ENCODE measurements around the gene ACADVL. TPM values are rescaled to one million over a fixed set of nuclear protein-coding genes. Genes with fewer than 3 reads are reported as not detected.

The ACADVL gene
- total and polyA plus RNA-seq, 4 donors: 185 to 1,301 (median 1,109) TPM

DNA sequence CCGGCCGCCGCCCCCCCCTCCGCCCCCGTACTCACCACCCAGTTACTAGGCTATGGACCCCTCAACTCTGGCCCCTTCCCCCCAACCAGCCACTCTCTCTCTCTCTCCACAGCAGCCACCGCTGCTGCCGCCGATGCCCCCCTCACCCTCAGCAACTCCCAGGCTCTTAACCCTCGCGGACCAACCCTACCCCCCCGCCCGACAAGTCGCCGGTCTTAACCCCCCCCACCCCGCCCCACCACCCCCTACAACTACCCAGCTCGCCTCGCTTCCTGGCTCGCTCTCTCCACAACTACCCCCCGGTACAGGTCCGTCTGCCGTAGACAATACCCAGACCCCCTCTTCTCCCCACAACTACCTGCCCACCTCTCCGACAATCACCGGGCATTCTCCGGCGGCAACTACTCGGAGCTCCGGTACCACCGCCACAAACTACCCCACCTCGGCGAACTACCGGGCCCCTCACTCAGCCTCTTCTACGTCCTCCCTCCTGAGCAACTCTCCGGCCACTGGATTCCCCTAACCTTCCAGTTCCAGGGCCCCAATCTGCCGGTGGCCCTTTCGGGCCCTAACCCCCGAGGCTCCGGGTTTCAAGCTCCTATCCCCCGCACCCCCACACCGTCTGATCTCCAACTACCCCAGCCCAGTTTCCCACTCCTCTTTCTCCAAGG, 18.8 kb downstream of the ACADVL start (continued):
- TF ChIP-seq JUND (IDR thresholded peaks at IDR 0.05) (no peak), RXRA (IDR thresholded peaks at IDR 0.05) (no peak)

DNA sequence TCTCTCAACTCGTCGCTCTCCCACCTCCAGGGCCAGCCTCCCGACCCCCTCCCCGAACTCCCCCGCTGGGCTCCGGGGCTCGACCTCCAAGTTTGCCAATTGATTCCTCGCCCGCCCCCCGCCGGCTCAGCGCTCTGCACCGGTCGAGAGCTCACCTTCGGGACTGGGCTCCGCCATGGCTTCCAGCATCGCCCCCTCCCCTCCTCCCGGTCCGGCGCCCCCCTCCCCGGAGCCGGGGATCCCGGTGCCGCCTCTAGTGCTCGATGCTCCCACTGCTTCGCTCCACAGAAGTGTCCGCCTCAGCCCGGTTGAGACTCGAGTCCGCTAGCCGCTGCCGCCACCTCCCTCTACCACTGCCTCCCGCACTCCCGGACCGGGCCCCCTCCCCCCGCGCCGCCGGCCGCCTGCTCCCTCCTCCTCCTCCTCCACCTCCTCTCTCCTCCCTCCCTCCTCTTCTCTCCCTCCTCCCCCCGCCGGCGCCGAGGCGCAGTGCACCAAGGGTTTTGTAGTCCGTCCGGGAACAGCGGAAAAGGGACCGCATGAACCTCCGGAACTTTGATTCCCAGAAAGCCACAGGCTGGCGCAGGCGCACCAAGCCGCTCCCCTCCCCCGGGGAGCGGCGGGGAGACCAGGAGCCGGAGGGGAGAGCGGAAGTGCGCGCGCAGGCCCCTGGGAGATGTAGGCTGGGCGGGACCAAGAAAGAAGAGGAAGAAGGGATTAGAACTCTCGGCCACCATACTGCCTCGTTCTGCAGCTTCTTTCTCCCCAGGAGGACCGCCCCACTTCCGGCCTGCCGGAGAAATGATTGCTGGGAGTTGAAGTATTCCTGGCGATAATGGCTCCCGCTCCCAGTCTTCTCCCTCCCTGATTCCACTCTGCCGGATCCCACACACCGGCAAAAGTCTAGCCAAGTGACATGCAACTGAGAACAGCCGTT, 19.6 kb downstream of the ACADVL start, which contains the start of gene PHF23:
Gene PHF23, minus strand, starts transcription at position 367 of the 937 bp plus-strand sequence. Its CDS starts 178 bp downstream, at position 189.
- TF ChIP-seq EGR1 (IDR thresholded peaks at IDR 0.05; ENCODE audit: low read depth in 2 of 2) (peak; percentile 65 to 77), JUND (IDR thresholded peaks at IDR 0.05) (peak in 1 of 2 donors; percentile 54), TAF1 (conservative IDR thresholded peaks at IDR 0.05) (peak; percentile 61), NR2F2 (IDR thresholded peaks at IDR 0.05) (peak; percentile 60), CTCF (IDR thresholded peaks at IDR 0.05; ENCODE audit: low read depth, low read length, missing input control) (peak; percentile 15), FOXA2 (IDR thresholded peaks at IDR 0.05) (no peak), GABPA (IDR thresholded peaks at IDR 0.05 in 1 of 2, conservative IDR thresholded peaks at IDR 0.05 in 1 of 2) (peak; percentile 81 to 97), YY1 (IDR thresholded peaks at IDR 0.05) (peak; percentile 98), RXRA (IDR thresholded peaks at IDR 0.05) (peak; percentile 55 to 56), RAD21 (IDR thresholded peaks at IDR 0.05) (peak; percentile 37 to 51), HNF4G (IDR thresholded peaks at IDR 0.05) (no peak), SP1 (IDR thresholded peaks at IDR 0.05) (peak; percentile 91), HNF4A (conservative IDR thresholded peaks at IDR 0.05) (peak; percentile 19 to 51), FOXA1 (IDR thresholded peaks at IDR 0.05) (peak; percentile 8)
- TF ChIP-seq, protein P1, sequence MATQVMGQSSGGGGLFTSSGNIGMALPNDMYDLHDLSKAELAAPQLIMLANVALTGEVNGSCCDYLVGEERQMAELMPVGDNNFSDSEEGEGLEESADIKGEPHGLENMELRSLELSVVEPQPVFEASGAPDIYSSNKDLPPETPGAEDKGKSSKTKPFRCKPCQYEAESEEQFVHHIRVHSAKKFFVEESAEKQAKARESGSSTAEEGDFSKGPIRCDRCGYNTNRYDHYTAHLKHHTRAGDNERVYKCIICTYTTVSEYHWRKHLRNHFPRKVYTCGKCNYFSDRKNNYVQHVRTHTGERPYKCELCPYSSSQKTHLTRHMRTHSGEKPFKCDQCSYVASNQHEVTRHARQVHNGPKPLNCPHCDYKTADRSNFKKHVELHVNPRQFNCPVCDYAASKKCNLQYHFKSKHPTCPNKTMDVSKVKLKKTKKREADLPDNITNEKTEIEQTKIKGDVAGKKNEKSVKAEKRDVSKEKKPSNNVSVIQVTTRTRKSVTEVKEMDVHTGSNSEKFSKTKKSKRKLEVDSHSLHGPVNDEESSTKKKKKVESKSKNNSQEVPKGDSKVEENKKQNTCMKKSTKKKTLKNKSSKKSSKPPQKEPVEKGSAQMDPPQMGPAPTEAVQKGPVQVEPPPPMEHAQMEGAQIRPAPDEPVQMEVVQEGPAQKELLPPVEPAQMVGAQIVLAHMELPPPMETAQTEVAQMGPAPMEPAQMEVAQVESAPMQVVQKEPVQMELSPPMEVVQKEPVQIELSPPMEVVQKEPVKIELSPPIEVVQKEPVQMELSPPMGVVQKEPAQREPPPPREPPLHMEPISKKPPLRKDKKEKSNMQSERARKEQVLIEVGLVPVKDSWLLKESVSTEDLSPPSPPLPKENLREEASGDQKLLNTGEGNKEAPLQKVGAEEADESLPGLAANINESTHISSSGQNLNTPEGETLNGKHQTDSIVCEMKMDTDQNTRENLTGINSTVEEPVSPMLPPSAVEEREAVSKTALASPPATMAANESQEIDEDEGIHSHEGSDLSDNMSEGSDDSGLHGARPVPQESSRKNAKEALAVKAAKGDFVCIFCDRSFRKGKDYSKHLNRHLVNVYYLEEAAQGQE (IDR thresholded peaks at IDR 0.05): peak; percentile 55
- TF ChIP-seq, protein P2, sequence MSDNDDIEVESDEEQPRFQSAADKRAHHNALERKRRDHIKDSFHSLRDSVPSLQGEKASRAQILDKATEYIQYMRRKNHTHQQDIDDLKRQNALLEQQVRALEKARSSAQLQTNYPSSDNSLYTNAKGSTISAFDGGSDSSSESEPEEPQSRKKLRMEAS (IDR thresholded peaks at IDR 0.05): peak; percentile 45
- TF ChIP-seq, protein P3, sequence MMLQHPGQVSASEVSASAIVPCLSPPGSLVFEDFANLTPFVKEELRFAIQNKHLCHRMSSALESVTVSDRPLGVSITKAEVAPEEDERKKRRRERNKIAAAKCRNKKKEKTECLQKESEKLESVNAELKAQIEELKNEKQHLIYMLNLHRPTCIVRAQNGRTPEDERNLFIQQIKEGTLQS (IDR thresholded peaks at IDR 0.05): no peak
- TF ChIP-seq, protein P4, sequence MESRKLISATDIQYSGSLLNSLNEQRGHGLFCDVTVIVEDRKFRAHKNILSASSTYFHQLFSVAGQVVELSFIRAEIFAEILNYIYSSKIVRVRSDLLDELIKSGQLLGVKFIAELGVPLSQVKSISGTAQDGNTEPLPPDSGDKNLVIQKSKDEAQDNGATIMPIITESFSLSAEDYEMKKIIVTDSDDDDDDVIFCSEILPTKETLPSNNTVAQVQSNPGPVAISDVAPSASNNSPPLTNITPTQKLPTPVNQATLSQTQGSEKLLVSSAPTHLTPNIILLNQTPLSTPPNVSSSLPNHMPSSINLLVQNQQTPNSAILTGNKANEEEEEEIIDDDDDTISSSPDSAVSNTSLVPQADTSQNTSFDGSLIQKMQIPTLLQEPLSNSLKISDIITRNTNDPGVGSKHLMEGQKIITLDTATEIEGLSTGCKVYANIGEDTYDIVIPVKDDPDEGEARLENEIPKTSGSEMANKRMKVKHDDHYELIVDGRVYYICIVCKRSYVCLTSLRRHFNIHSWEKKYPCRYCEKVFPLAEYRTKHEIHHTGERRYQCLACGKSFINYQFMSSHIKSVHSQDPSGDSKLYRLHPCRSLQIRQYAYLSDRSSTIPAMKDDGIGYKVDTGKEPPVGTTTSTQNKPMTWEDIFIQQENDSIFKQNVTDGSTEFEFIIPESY (IDR thresholded peaks at IDR 0.05): peak; percentile 95
- H3K4me1 ChIP-seq (ENCODE audit: control insufficient read depth in 4 of 4, insufficient read depth in 4 of 4, low read length in 3 of 4): peaks cover 2 to 59% (median 44%) of the 10 kb centered on the region in 4 donors
- peak within 1 kb of the TSS; percentile 98 to 99 for H3K27ac ChIP-seq (ENCODE audit: low read depth in 1 of 2, low read length in 2 of 2)
- under 1% methylated on average over 72 of the region's 72 CpGs for WGBS
- H3K27me3 ChIP-seq (ENCODE audit: control insufficient read depth in 4 of 4, insufficient read depth in 4 of 4, low read length in 3 of 4): no peaks in the 10 kb centered on the region
- H3K9me3 ChIP-seq (ENCODE audit: control insufficient read depth in 4 of 4, low read length in 3 of 4): no peaks in the 10 kb centered on the region
- peak within 1 kb of the TSS; percentile 88 to 94 (median 90) for H3K4me3 ChIP-seq (ENCODE audit: low read depth in 1 of 3, low read length in 3 of 3)
- peak within 1 kb of the TSS; percentile 88 to 89 for H3K9ac ChIP-seq (ENCODE audit: low read depth in 1 of 2, low read length in 2 of 2)
- H3K36me3 ChIP-seq (ENCODE audit: control insufficient read depth in 4 of 4, insufficient read depth in 3 of 4, low read depth in 1 of 4, low read length in 3 of 4): peaks cover 7 to 27% (median 17%) of the 10 kb centered on the region in 4 donors
- peak; percentile 96 for DNase-seq (ENCODE audit: low spot score)

Data from liver (tissue), 9 donors.